K562 (cell line): ENCODE measurements around the gene ALDH18A1. TPM values are rescaled to one million over a fixed set of nuclear protein-coding genes. Genes with fewer than 3 reads are reported as not detected.
A peak's percentile ranks its signal among the peaks of the same experiment; 100 is the strongest.

Source experiments
- GTF3C2 ChIP-seq: IDR thresholded peaks from 3 replicates; pipeline ENCODE4 v1.6.1; 2011; ENCODE audit warnings: borderline replicate concordance, mild to moderate bottlenecking, moderate library complexity; ENCODE audit not compliant: insufficient read length; ENCODE audit errors: extremely low read depth
- HMBOX1 ChIP-seq: sonication (generic); IDR thresholded peaks from 2 replicates; pipeline ENCODE4 v1.6.1; 2016
- KLF6 ChIP-seq: fragments of 250-450 bp; sonication (Bioruptor Pico); IDR thresholded peaks from 2 replicates; pipeline ENCODE4 v1.4.0; 2020; ENCODE audit warnings: mild to moderate bottlenecking, moderate library complexity, borderline replicate concordance
- NCOA2 ChIP-seq, 2 experiments: fragments of 450-650 bp; IDR thresholded peaks; 2 replicates each; pipeline ENCODE4 v1.6.1; 2018; ENCODE audit warnings: mild to moderate bottlenecking in 2 of 2, moderate library complexity in 1 of 2; ENCODE audit not compliant: partially characterized antibody in 2 of 2
- NCOA6 ChIP-seq: fragments of 450-650 bp; IDR thresholded peaks from 2 replicates; pipeline ENCODE4 v1.6.1; 2017; ENCODE audit warnings: mild to moderate bottlenecking
- NR4A1 ChIP-seq, 2 experiments: fragments of 250-450 bp in 1 of 2; fragments of 450-650 bp in 1 of 2; sonication (Bioruptor Pico) in 1 of 2; IDR thresholded peaks; 2 replicates each; pipeline versions ENCODE4 v1.4.0 to v1.6.1; 2016 to 2020; ENCODE audit warnings: mild to moderate bottlenecking in 2 of 2, missing compliant biosample characterization in 1 of 2, missing genetic modification characterization in 1 of 2, moderate library complexity in 1 of 2
- PRDM10 ChIP-seq: fragments of 450-650 bp; IDR thresholded peaks from 2 replicates; pipeline ENCODE4 v1.6.1; 2018; ENCODE audit not compliant: partially characterized antibody
- SIX5 ChIP-seq, 2 experiments: IDR thresholded peaks; 2 replicates each; pipeline ENCODE4 v1.6.1; 2011; ENCODE audit warnings: low read length in 2 of 2, borderline replicate concordance in 1 of 2, low read depth in 1 of 2, mild to moderate bottlenecking in 1 of 2, moderate library complexity in 1 of 2; ENCODE audit not compliant: insufficient read depth in 1 of 2
- YY1 ChIP-seq, 3 experiments: IDR thresholded peaks; 2 replicates each; pipeline ENCODE4 v1.6.1; 2011; ENCODE audit warnings: low read length in 2 of 3, mild to moderate bottlenecking in 2 of 3, moderate library complexity in 2 of 3, borderline replicate concordance in 1 of 3, control low read depth in 1 of 3, low read depth in 1 of 3; ENCODE audit not compliant: insufficient read depth in 3 of 3, insufficient replicate concordance in 2 of 3, control insufficient read depth in 1 of 3, insufficient read length in 1 of 3; ENCODE audit errors: extremely low read depth in 1 of 3
- ZBTB11 ChIP-seq, 3 experiments: fragments of 200-800 bp in 1 of 3; fragments of 250-450 bp in 1 of 3; fragments of 450-650 bp in 1 of 3; sonication (Bioruptor Pico) in 1 of 3; sonication (Bioruptor generic) in 1 of 3; formaldehyde crosslinking in 1 of 3; IDR thresholded peaks; 2 replicates each; pipeline versions ENCODE4 v1.6.1 to v1.8.0; 2016 to 2022; ENCODE audit warnings: mild to moderate bottlenecking in 2 of 3, missing genetic modification characterization in 2 of 3, missing compliant biosample characterization in 1 of 3, moderate library complexity in 1 of 3
- ZC3H4 ChIP-seq: sonication (generic); formaldehyde crosslinking; IDR thresholded peaks from 2 replicates; pipeline ENCODE4 v1.9.0; 2021; ENCODE audit warnings: missing genetic modification reagents, borderline replicate concordance
- polyA plus RNA-seq, 8 experiments: library from polyadenylated mRNA; depleted of rRNA in 4 of 8; stranded (reverse) in 5 of 8; unstranded in 3 of 8; fragments of >200 nt; fragmentation: Nextera tagmentation in 2 of 8; fragmentation: Illumina TruSeq in 1 of 8; extraction: Ambion mirVana in 2 of 8; extraction: Trizol in 1 of 8; gene quantifications; 2 replicates each; pipeline versions ENCODE4 v1.2.1 to v1.2.3, GENCODE V29; 2011 to 2014; ENCODE audit warnings: inconsistent platforms in 1 of 8, missing spikeins in 1 of 8
- total RNA-seq, 7 experiments: library from RNA; depleted of rRNA in 6 of 7; stranded (reverse); fragments of >200 nt in 6 of 7; fragmentation: Illumina TruSeq in 2 of 7; extraction: Trizol in 2 of 7; gene quantifications; 2 replicates each; pipeline versions ENCODE4 v1.2.1 to v1.2.3, GENCODE V29; 2011 to 2021; ENCODE audit warnings: low replicate concordance in 1 of 7

Gene ALDH18A1
- total and polyA plus RNA-seq, 9 of the 15 experiments (the other 6 are each of a cell fraction or from before 2014, with no cell fraction given): 12.0 to 83.3 (median 43.8) TPM

- TF ChIP-seq PRDM10 (peak; percentile 15), YY1 (IDR thresholded peaks at IDR 0.05; ENCODE audit: borderline replicate concordance in 1 of 3, control insufficient read depth in 1 of 3, extremely low read depth in 1 of 3, insufficient read depth in 3 of 3, insufficient read length in 1 of 3, insufficient replicate concordance in 2 of 3, low read depth in 1 of 3, low read length in 2 of 3) (peak in 1 of 3 experiments; percentile 64), ZC3H4 (CRISPR knock-in tag) (no peak), SIX5 (IDR thresholded peaks at IDR 0.05; ENCODE audit: borderline replicate concordance in 1 of 2, insufficient read depth in 1 of 2, low read depth in 1 of 2, low read length in 2 of 2) (no peak), NCOA2 (IDR thresholded peaks at IDR 0.05; ENCODE audit: partially characterized antibody in 2 of 2) (no peak), NR4A1 (CRISPR knock-in tag; IDR thresholded peaks at IDR 0.05) (no peak), NR4A1 (tag; IDR thresholded peaks at IDR 0.05) (no peak), NCOA6 (no peak), GTF3C2 (no peak), ZBTB11 (CRISPR knock-in tag; IDR thresholded peaks at IDR 0.05) (no peak), KLF6 (CRISPR knock-in tag) (0 out of 2 replicates have a peak, but pooled peaks have one; percentile 14), HMBOX1 (no peak)
Measured at GRCh38 chr10:95693668-95694534, 37.4 kb upstream of the ALDH18A1 start, which contains the start of gene TCTN3 (continued).
